Limb (tissue), 2 donors: Measurements from ENCODE around the gene SEC16A.

Experiments used
- DNase-seq, 2 donors: peaks; one replicate each; pipeline ENCODE4 v3.0.0-alpha.2; 2016; ENCODE audit errors: extremely low spot score in 2 of 2

The SEC16A gene

DNA sequence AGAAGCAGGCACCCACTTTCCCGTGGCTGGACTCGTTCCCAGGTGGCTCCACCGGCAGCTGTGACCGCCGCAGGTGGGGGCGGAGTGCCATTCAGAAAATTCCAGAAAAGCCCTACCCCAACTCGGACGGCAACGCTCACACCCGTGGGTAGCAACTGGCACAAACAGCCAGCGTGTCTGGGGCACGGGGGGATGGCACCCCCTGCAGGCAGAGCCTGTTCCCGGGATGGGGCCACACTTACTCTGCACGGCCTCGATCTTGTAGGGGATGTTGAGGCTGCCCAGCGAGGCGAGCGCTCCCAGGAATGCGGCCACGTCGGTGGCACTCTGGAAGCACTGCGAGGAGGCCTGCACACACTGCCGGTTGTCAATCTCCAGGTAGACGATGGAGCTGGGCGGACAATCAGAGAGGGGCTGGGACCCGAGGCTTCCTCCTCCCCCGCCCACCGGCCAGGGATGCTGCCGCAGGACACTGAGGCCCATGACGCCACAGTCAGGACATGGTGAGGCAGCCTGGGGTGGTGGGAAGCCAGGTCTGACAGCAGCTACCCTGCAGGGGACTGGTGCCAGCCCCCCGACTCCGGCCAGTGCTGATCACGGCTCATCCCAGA is 20.2 kb upstream of the SEC16A start:
- DNase-seq: no peak

DNA sequence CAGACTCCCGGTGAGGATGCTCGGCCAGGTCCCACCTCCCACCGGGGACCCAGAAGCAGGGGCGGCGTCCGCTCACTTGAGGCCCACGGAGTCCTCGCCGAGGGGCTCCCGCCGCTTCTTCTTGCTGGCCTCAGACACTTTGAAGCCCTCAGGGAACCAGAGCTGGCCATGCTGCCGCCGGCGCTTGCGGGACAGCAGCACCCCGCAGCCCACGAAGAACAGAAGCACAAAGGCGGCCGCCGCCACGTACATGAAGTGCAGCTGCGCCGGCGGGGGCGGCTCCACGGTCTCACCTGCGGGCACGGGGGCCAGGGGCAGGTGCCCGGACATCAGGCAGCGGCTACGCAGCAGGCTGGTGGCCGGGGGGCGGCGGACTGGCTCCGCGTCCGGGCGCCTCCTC is 19.4 kb upstream of the SEC16A start:
- no peak for DNase-seq

DNA sequence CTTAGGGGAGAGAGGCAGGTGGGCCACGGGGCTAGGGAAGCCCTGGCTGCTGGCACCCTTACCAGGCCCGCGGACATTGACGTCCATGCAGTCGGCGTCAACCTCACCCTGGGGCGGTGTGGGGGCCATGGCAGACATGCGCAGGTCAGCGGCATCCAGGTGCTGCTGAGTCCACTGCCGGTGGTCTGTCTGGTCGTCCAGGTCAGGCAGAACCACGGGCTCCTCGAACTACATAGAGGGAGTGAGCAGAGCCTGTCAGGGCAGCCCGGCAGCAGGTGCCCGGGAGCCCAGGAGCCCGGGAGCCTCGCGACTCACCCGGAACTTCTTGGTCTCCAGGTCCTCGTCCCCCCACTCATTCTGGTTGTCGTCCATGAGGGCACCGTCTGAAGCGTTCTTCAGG is 18.8 kb upstream of the SEC16A start:
- no peak for DNase-seq

DNA sequence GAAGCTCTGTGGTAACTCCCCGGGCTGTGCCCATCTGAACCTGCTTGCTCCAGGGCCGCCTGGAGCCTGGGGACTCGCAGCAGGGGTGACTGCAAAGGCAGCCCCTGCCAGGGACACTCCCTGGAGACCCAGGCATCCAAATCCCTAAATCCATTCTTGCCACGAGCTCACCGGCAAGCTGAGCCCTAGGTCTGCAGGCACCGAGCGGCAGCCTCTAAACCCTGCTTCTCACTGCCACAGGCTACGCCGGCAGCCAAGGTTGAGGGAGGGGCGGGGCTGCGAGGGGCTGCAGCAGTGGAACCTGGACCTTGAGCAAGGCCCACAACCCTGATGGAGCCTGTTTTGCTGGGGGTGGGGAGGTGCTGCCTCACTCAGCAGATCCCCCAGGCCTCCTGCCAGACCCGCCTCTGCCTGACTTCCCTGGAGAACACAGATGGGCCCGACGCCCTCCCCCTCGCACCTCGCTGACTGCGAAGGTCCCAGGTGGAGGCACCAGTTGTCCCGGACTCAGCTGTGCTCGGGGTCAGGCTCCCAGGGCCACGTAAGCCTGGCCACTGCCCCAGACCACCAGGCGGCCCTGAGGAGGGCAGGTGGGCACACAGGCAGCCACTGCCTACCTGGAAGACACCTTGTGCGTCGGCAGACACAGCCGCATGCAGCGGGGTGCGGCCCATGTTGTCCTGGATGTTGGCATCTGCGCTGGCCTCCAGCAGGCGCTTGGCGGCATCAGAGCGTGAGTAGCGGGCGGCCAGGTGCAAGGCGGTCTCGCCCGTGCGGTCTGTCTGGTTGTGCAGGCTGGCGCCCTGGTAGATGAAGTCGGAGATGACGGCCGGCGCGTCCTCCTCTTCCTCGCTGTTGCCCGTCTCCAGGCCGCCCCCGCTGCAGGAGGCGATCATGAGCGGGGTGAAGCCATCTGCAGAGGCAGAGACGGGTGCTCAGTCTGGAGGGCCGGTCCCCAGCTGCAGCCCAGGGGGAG is 17.4 kb upstream of the SEC16A start:
- DNase-seq: no peak

DNA sequence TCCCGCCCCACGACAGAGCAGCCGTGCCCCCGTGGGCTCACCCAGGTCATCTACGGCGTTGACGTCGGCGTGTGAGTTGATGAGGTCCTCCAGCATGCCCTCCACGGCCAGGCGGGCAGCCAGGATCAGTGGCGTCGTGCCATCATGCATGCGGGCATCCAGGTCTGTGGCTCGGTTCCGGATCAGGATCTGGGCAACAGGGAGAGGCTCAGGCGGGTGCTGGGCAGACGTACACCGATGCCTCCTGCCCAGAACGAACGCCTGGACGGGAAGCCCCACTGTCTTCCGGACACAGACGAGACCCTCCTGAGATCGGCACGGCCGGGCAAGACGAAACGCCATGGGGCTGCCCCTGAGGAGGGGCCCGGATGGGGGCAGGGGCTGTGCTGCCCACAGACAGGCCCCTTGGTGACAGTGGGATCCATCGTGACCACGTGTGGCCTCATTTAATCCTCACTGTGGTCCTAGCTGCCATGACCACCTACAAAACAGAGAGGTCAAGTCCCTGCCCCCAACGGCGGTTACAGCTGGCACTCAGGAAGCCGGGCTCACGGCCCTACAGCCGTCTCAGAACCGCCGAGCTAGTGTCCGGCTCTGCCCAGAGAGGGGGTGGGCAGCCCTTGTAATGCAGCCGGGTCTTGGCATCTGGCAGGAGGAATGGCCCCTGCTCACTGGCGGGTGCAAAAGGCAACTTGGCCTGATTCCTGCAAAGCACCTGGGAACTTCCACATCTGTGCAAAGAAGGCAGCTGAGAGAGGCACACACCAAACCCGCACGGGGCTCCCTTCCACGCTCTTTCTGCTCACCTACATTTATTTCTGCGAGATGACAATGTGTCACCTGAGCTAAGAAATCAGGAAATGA is 16.5 kb upstream of the SEC16A start:
- no peak for DNase-seq

DNA sequence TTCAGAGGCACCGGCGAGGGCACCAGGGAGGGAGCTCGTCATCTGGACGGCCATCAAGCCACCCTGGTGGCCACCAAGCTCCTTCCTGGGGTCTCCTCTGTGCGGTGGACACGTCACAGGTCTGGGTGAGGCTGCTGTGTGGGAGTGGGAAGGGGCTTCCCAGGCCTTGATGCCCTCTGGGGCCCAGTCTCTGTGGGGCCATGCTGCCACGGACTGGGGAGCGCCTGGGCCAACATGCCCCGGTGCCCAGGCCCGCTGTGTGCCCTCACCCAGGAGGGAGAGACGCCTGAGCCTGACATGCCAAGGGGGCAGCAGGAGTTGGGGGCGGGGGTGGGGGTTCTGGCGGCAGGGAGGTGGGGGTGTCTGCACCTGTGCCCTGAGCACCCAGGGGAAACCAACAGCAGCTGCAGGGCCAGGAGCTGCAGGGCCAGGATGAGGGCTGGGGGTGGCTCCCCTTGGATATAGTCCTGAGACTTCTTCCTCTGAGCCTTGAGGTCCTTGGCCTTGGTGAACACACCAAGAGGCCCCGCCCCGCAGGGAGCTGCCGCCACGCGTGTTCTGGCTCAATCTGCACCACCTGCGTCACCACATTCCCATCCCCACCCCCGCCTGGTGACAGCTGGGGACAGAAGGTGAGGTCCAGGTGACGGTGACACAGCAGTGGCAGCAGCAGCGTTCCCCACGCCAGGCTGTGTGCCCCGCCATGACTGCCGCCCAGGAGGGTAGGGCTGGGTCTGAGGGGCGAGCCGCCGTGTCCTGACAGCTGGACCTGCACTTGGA is 15.3 kb upstream of the SEC16A start:
- no peak for DNase-seq

DNA sequence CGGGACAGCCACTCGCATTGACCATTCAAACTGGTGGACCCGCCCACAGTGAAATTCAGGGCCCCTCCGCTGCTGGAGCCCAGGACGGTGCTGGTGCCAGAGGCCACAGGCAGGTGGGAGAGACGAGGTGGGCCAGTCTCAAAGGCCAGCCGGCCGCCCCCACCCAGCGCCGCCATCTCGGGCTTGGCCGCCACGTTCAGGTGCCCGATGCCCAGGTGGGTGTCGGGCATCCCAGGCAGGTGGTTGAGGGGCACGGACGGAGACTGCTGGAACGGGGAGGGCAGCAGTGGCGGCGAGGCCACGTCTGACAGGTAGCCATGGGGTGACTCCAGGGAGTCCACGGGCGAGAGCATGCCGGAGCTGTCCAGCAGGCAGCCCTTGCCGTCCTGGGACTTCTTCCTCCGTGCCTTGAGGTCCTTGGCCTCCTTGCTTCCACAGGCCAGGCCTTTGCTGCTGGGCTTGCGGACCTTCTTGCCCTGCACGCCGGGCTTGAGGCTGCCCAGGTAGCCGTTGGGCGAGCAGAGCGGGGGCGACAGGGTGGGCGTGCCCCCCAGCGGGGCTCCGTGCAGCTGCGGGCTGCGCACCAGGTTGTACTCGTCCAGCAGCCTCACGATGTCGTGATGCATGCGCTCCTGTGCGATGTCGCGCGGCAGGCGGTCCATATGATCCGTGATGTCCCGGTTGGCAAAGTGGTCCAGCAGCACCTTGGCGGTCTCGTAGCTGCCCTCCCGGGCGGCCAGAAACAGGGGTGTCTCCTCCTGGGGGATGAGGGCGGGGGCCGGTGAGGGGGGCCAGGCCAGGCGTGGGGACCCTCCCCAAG is 14.2 kb upstream of the SEC16A start:
- DNase-seq: no peak

DNA sequence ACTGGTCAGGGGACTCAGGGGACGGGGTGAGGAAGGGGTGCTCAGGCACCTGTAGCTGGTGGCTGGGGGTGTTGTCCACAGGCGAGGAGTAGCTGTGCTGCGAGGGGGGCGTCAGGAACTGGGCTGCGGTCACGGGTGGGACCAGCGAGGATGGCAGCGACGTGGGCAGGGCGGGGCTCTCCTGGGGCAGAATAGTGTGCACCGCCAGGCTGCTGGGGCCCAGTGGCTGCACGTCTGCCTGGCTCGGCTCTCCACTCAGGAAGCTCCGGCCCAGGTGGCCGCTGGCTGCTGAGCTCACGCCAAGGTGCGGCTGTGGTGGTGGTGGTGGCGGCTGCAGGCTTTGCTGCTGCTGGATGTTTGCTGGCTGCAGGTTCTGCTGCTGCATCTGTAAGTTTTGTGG is 13.3 kb upstream of the SEC16A start:
- DNase-seq: no peak

DNA sequence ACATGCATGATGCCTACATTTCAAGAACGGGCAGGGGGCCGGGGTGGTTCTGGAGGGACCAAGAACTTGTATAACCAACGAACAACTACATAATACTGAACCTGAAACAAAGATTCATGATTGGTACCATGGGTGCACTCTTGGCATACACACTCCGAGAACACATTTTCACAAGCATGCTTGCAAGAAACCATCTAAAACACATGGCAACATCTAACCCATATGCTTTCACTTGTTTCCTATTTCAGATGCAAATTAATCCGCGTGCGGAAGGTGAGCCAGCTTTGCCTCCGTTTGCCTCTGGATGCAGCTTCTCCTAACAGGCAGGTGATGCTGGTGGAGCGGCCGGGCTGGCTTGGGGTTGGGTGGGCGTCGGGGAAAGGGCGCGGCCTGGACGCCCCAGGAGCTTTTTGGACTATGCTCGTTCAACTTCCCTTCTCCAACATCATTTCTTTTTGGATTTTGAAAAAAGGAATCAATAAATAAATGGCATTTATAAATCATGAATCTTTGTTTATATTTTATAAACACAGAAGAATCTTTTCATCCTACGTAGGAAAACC is 12.5 kb upstream of the SEC16A start:
- no peak for DNase-seq

DNA sequence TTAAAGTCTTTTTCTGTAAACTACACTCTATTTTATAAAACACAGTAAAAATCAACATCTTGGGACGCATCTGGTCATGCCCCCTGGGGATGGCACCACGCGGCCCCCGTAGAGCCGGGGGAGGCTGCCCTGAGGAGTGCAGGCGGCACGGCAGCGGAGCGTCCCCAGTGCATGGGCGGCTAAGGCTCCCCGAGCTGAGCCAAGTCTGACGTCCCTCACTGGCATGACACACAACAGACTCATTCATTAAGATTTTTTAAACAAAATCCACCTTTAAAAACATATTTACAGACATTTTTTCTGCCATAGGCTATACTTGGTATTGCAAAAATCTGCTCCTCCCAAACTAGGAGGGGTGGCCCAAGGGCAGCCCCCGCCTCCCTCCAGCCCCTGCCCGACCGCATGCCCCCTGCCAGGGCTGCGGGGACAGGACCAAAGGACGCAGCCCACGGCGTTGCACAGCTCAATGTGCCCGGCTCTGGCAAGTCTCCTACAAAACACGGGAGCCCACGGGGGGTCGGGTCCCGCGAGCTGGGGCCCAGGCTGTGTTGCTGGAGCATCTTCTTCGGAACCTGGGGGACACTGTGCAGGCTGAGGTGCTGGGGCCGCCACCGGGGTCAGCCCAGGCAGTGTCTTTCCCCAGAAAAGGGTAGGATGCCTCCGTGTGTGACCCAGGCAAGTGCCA is 11.8 kb upstream of the SEC16A start:
- no peak for DNase-seq

DNA sequence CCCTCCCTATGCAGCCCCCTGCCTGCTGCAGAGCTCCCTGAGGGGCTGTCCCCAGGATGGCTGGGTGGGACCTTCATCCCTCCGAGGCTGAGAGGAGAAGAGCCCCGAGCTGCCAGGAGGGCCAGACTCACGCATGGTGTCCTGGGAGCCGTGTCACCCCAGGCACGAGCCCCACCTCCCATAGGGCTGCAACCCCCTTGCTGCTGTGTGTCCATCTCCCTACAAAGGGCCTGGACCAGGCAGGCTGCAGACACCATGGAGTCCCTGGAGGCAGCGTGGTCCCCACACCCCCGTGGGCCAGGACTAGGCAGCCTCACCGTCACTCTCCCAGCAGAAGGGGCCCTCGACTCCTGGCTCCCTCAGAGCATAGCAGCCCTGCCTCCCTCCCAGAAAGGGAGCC is 11.2 kb upstream of the SEC16A start:
- DNase-seq: no peak

DNA sequence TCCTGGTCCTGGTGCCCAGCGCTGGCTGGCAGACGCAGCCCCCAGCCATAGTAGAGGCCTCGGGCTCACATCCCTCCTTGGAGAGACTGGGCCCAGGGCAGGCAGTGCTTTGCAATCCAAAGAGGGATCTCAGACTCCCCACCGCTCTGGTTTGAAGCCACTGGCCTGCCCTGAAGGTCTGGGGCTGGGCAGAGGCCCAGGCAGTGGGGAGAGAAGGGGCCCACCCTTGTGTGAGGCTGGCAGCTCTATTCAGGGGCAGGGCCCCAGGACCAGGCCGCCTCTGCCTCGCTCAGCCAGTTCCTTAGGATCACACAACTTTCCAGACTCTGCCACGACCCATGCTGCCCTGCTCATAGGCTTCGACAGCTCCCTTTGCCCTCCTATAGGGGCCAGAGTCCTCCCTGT is 10.7 kb upstream of the SEC16A start:
- no peak for DNase-seq

DNA sequence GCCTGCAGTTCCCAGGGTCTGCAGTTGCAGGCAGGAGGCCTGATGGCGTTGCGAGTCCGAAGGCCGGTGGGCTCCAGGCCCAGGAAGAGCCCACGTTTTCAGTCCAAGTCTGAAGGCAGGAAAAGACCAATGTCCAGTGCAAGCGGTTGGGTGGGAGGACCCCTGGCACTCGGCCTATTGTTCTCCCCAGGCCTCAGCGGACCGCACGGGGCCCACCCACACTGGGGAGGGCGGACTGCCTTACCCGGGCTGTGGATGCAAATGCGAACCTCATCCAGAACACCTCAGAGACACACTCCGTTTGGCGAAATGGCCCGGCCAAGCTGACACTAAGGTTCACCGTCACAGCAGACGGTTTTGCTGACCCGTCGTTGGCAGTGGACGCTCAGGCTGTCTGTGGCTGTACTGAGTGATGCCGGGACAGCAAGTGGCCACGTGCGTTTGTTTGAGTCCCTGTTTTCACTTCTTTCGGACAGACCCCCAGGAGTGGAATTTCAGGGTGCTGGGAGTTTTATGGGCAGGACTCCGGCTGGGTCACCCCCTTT is 10.2 kb upstream of the SEC16A start:
- no peak for DNase-seq

DNA sequence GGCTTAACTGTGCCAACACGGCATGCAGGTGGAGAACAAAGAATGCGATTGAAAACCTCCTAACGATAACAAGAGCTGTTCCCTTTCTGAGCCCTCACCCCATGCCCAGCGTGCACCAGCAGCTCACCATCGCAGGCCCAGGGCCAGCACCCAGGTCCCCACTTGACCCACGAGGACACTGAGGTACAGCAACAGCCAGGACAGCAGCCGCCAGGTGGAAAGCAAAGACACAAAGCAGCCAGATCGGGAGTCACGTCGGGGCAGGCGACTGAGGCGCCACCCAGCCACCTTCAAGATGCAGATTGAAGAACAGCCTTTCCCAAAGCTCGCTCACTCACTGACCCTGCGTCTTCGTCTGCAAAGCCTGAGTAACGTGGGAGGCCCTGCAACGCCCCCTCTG is 6.9 kb upstream of the SEC16A start:
- no peak for DNase-seq

DNA sequence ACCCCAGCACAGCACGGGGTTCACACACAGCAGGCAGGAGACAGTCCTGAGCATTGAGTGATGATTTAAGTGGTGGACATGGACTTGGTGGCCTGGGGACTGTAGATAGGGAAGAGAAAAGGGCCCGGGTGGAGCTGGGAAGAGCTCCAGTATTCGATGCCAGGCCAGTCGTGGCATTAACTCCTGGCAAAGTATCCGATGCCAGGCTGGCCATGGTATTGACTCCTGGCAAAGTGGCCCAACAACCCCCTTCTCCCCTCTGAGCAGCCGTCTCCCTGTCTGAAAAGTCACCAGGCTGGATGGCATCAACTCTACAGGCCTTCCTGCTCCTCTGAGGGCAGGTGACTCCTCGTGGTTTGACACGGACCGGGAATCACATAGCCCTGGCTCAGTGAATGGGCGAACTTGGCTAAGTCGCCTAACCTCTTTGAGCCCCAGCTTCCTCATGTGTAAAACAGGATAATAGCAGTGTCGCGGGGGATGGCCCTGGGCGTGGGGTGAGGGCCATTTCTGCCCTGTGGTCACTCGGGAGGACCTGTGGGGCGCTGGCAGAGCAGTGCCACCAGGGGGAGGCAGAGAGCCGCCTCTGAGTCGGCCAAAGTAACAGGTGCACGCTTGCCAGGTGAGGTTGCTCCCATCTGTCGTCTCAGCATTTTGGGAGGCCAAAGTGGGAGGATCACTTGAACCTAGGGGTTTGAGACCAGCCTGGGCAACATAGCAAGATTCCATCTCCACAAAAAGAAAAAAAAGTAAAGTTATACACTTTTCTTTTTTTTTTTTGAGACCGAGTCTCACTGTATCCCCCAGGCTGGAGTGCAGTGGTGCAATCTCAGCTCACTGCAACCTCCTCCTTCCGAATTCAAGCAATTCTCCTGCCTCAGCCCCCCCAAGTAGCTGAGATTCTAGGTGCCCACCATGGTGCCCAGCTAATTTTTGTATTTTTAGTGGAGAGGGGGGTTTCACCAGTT is 5.7 kb upstream of the SEC16A start:
- DNase-seq: peak; percentile 31 to 85

DNA sequence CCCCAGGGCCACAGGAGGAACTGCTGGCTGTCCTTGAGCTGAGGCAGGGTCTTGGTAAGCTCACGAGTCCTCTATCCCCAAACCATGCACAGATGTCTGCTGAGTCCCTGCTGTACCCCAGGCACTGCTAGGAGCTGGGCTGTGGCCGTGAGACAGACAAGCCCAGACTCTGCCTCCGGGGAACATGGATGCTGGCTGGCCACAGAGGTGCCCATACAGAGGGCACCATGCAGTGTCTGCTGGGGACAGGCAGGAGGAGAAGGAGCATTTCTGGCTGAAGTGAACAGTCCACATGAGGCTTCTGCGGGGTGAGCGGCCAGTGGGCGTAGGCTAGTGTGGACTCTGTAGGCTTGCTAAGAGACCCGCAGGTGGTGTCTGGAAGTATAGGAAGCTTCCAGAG is 4.8 kb upstream of the SEC16A start:
- no peak for DNase-seq

DNA sequence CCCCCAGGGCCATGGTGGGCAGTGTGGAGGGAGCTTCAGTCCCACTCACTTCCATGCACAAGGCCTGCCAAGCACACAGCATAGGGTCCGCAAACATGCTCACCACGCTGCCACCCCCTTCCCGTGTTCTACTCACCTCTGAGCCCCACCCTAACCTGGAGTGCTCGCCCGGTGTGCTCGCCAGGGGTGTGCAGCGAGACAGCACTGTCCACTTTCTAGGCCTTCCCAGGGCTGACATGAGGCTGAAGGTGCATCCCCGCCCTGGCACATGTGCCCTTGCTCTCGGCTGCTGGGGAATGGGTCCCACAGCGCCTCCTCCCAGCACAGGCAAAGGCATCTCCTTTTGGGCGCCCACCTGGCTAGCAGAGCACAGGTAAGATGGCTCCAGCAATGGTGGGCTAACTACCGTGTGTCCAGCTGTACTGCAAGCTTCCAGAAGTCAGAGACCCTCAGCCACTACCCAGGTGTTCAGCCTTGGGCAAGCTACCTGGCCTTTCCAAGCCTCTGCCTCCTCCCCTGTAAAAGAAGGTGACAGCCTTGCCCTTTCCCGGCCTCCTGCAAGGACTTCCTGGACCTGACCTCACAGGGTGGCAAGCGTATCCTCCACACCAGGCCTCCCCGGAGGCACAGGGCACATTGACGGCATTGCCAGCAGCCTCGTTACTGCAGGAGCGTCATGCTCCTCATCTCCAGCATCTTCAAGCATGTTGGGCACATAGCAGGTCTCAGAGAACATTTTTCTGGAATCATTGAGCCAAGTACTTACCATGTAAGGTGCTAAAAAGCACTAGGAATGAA is 4.2 kb upstream of the SEC16A start:
- DNase-seq: no peak
